Fibroblast of skin of scalp (primary cell): ENCODE measurements around the gene COL25A1.
"Not testable (repeated sequence)": the region's sequence is repeated elsewhere in the genome, so short reads cannot be mapped to it uniquely, and the experiment has no call there.

Experiments used
- DNase-seq: peaks from one replicate; pipeline ENCODE4 v3.0.0-alpha.2; 2013

Gene COL25A1

GRCh38 chr4:109121561-109121960 is 180.9 kb downstream of the COL25A1 start:
- DNase-seq, result no peak

- DNase-seq, result no peak
These were observed 182.6 kb downstream of the COL25A1 start for GRCh38 chr4:109119852-109120251.

- DNase-seq, result no peak
These were observed 183.8 kb downstream of the COL25A1 start for GRCh38 chr4:109118635-109119034.

- no peak for DNase-seq
These were observed 188.0 kb downstream of the COL25A1 start for GRCh38 chr4:109114501-109114900.

GRCh38 chr4:109113521-109113920 is 188.9 kb downstream of the COL25A1 start:
- DNase-seq, result peak; percentile 77

GRCh38 chr4:109111031-109111430 is 191.4 kb downstream of the COL25A1 start:
- DNase-seq, result no peak

- not testable (repeated sequence) for DNase-seq
These were observed 194.2 kb downstream of the COL25A1 start for GRCh38 chr4:109108215-109108614.

- DNase-seq, result no peak
These were observed 208.4 kb downstream of the COL25A1 start for GRCh38 chr4:109094056-109094455.

- no peak for DNase-seq
These were observed 210.6 kb downstream of the COL25A1 start for GRCh38 chr4:109091727-109092409.

- no peak for DNase-seq
These were observed 218.5 kb downstream of the COL25A1 start for GRCh38 chr4:109083911-109084310.

GRCh38 chr4:109079731-109080130 is 222.7 kb downstream of the COL25A1 start:
- peak; percentile 22 for DNase-seq

- DNase-seq, result no peak
These were observed 223.3 kb downstream of the COL25A1 start for GRCh38 chr4:109079201-109079600.

GRCh38 chr4:109078724-109079123 is 223.7 kb downstream of the COL25A1 start:
- DNase-seq, result peak; percentile 92

GRCh38 chr4:109077505-109077904 is 225.0 kb downstream of the COL25A1 start:
- peak; percentile 49 for DNase-seq

- DNase-seq, result not testable (repeated sequence)
These were observed 225.7 kb downstream of the COL25A1 start for GRCh38 chr4:109076709-109077108.

- DNase-seq, result peak; percentile 76
These were observed 226.8 kb downstream of the COL25A1 start for GRCh38 chr4:109075621-109076020.

GRCh38 chr4:109072595-109072994 is 229.9 kb downstream of the COL25A1 start:
- DNase-seq, result peak; percentile 94

- DNase-seq, result not testable (repeated sequence)
These were observed 231.8 kb downstream of the COL25A1 start for GRCh38 chr4:109070677-109071076.

- DNase-seq, result peak; percentile 68
These were observed 234.8 kb downstream of the COL25A1 start for GRCh38 chr4:109067508-109068235.

- no peak for DNase-seq
These were observed 237.5 kb downstream of the COL25A1 start for GRCh38 chr4:109065006-109065405.

- DNase-seq, result no peak
These were observed 249.2 kb downstream of the COL25A1 start for GRCh38 chr4:109053257-109053656.

GRCh38 chr4:109052821-109053220 is 249.6 kb downstream of the COL25A1 start:
- peak; percentile 9 for DNase-seq

GRCh38 chr4:109051054-109051453 is 251.4 kb downstream of the COL25A1 start:
- no peak for DNase-seq

- DNase-seq, result no peak
These were observed 252.5 kb downstream of the COL25A1 start for GRCh38 chr4:109049926-109050325.
